CD4-positive, alpha-beta T cell (primary cell): Measurements from ENCODE around the gene ASCC2. TPM values are rescaled to one million over a fixed set of nuclear protein-coding genes. Genes with fewer than 3 reads are reported as not detected.

Experiments used
- ATAC-seq: fragments of 200-7000 bp; cut with Tn5 transposase; one replicate; pipeline ENCODE4 v1.10.0; 2022; ENCODE audit warnings: mild to moderate bottlenecking; ENCODE audit not compliant: poor library complexity
- CTCF ChIA-PET: fragments of 350-600 bp; sonication (Branson Sonifier 250); formaldehyde crosslinking; loops from one replicate; lab custom pipeline; 2021; ENCODE audit warnings: antibody characterized with exemption, inconsistent platforms; lab: Charles Lee
- POLR2A ChIA-PET: fragments of 350-600 bp; sonication (Branson Sonifier 250); formaldehyde crosslinking; loops from one replicate; lab custom pipeline; 2021; ENCODE audit warnings: antibody characterized with exemption, inconsistent platforms; lab: Charles Lee
- DNase-seq, 14 experiments: peaks; one replicate each; pipeline ENCODE4 v3.0.0-alpha.2; 2013 to 2020; ENCODE audit warnings: mixed read lengths in 2 of 14
- H3K27ac ChIP-seq, 2 donors: one replicate each; pipeline versions ENCODE4 v1.5.1 to v1.7.0; 2013; ENCODE audit warnings: low read length in 2 of 2, low read depth in 1 of 2, mild to moderate bottlenecking in 1 of 2
- H3K27me3 ChIP-seq, 2 experiments: 1 replicate in 1 of 2; 2 replicates in 1 of 2; pipeline versions ENCODE4 v1.6.1 to v1.7.0; 2013; ENCODE audit warnings: low read length in 2 of 2, control low read depth in 1 of 2, mild to moderate bottlenecking in 1 of 2, moderate library complexity in 1 of 2; ENCODE audit not compliant: insufficient read depth in 2 of 2, control insufficient read depth in 1 of 2
- H3K36me3 ChIP-seq: one replicate; pipeline ENCODE4 v1.6.1; 2013; ENCODE audit warnings: low read length, control low read depth; ENCODE audit not compliant: insufficient read depth
- H3K4me1 ChIP-seq: one replicate; pipeline ENCODE4 v1.6.1; 2013; ENCODE audit warnings: low read length, control low read depth; ENCODE audit not compliant: insufficient read depth
- H3K4me3 ChIP-seq: one replicate; pipeline ENCODE4 v1.5.1; 2013; ENCODE audit warnings: mild to moderate bottlenecking, low read length, moderate library complexity
- H3K9me3 ChIP-seq, 2 experiments: 1 replicate in 1 of 2; 2 replicates in 1 of 2; pipeline versions ENCODE4 v1.6.1 to v1.7.0; 2013; ENCODE audit warnings: low read length in 2 of 2, mild to moderate bottlenecking in 2 of 2, control low read depth in 1 of 2, moderate library complexity in 1 of 2; ENCODE audit not compliant: control insufficient read depth in 1 of 2, insufficient read depth in 1 of 2
- H3K27ac Mint-ChIP-seq: one replicate; pipeline ENCODE4 v1.8.0; 2020; ENCODE audit warnings: mixed read lengths
- H3K27me3 Mint-ChIP-seq: one replicate; pipeline ENCODE4 v1.8.0; 2021; ENCODE audit warnings: mixed read lengths
- H3K36me3 Mint-ChIP-seq: one replicate; pipeline ENCODE4 v1.8.0; 2021; ENCODE audit warnings: low read depth, mixed read lengths
- H3K4me1 Mint-ChIP-seq: one replicate; pipeline ENCODE4 v1.8.0; 2021; ENCODE audit warnings: low read depth, mixed read lengths
- H3K4me3 Mint-ChIP-seq: one replicate; pipeline ENCODE4 v1.8.0; 2020; ENCODE audit warnings: mild to moderate bottlenecking, mixed read lengths
- H3K9me3 Mint-ChIP-seq: one replicate; pipeline ENCODE4 v1.8.0; 2020; ENCODE audit warnings: mixed read lengths
- intact Hi-C, 2 experiments: fragments of 100-400 bp; cut with DNase I in 1 of 2; cut with micrococcal nuclease in 1 of 2; formaldehyde crosslinking; loops; one replicate each; pipeline versions ENCODE4 v1.15.1 to v1.9.0; 2023 to 2025; cut with DNase I, micrococcal nuclease
- total RNA-seq, 174 experiments: library from RNA in 2 of 174; stranded (reverse) in 2 of 174; gene quantifications; one replicate each; pipeline ENCODE4 v1.2.3 and lab custom pipeline; 2021 to 2026
- TF ChIP-seq, protein P1 (sequence below): fragments of 200-600 bp; IDR thresholded peaks from one replicate; pipeline ENCODE4 v1.8.0; 2022; ENCODE audit warnings: antibody characterized with exemption, mild to moderate bottlenecking

Gene ASCC2
- total RNA-seq, 2 experiments from 2014 or later = 67.1 to 68.3 TPM

GRCh38 chr22:29877620-29878019 lies 39.5 kb upstream of the ASCC2 start:
- H3K4me3 ChIP-seq = no peak overlapping the region
- TF ChIP-seq, protein P1, sequence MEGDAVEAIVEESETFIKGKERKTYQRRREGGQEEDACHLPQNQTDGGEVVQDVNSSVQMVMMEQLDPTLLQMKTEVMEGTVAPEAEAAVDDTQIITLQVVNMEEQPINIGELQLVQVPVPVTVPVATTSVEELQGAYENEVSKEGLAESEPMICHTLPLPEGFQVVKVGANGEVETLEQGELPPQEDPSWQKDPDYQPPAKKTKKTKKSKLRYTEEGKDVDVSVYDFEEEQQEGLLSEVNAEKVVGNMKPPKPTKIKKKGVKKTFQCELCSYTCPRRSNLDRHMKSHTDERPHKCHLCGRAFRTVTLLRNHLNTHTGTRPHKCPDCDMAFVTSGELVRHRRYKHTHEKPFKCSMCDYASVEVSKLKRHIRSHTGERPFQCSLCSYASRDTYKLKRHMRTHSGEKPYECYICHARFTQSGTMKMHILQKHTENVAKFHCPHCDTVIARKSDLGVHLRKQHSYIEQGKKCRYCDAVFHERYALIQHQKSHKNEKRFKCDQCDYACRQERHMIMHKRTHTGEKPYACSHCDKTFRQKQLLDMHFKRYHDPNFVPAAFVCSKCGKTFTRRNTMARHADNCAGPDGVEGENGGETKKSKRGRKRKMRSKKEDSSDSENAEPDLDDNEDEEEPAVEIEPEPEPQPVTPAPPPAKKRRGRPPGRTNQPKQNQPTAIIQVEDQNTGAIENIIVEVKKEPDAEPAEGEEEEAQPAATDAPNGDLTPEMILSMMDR = no peak
- no peaks in the 10 kb centered on the region for H3K27me3 Mint-ChIP-seq
- no peak overlapping the region for H3K27ac Mint-ChIP-seq
- no peak for ATAC-seq
- H3K4me1 ChIP-seq = peaks cover 4% of the 10 kb centered on the region
- H3K4me1 Mint-ChIP-seq = no peaks in the 10 kb centered on the region
- intact Hi-C loops = no loop called here
- CTCF ChIA-PET = interaction anchor here (0.7 kb wide), 1 partner anchor 564 kb away, joined by 3 read pairs; no protein-coding TSS in a partner anchor
- no peaks in the 10 kb centered on the region for H3K27me3 ChIP-seq
- DNase-seq = no peak
- no peaks in the 10 kb centered on the region for H3K9me3 ChIP-seq
- no peak overlapping the region for H3K4me3 Mint-ChIP-seq
- no peak overlapping the region for H3K27ac ChIP-seq
- H3K9me3 Mint-ChIP-seq = no peaks in the 10 kb centered on the region
- POLR2A ChIA-PET = no interaction called here
- no peaks in the 10 kb centered on the region for H3K36me3 Mint-ChIP-seq
- H3K36me3 ChIP-seq = no peaks in the 10 kb centered on the region

DNA sequence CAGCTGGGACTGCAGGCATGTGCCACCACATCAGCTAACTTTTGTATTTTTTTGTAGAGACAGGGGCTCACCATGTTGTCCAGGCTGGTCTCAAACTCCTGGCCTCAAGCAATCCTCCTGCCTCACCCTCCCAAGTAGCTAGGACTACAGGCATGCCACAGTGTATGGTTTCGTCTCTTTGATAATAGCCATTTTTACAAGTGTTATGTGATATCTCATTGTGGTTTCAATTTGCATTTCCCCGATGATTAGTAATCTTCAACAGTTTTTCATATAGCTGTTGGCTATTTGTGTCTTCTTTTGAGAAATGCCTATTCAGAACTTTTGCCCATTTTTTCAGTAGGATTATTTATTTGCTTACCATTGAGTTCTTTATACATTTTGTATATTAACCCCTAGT lies 35.9 kb upstream of the ASCC2 start:
- ChIA-PET CTCF (no interaction called here), POLR2A (interaction anchor here (0.5 to 1.3 kb wide), 2 partner anchors 10 to 377 kb away, joined by 3 to 4 read pairs; no protein-coding TSS in a partner anchor)
- no peaks in the 10 kb centered on the region for H3K27me3 ChIP-seq
- H3K36me3 ChIP-seq = no peaks in the 10 kb centered on the region
- H3K4me1 Mint-ChIP-seq = peaks cover 6% of the 10 kb centered on the region
- no peaks in the 10 kb centered on the region for H3K27me3 Mint-ChIP-seq
- no peak overlapping the region for H3K27ac Mint-ChIP-seq
- no peak overlapping the region for H3K4me3 Mint-ChIP-seq
- no peaks in the 10 kb centered on the region for H3K9me3 Mint-ChIP-seq
- peaks cover 6% of the 10 kb centered on the region for H3K4me1 ChIP-seq
- no peak overlapping the region for H3K27ac ChIP-seq
- no peak for DNase-seq
- no peaks in the 10 kb centered on the region for H3K9me3 ChIP-seq
- no peak for ATAC-seq
- H3K4me3 ChIP-seq = no peak overlapping the region
- intact Hi-C loops = no loop called here
- TF ChIP-seq, protein P1 = no peak
- H3K36me3 Mint-ChIP-seq = no peaks in the 10 kb centered on the region

DNA sequence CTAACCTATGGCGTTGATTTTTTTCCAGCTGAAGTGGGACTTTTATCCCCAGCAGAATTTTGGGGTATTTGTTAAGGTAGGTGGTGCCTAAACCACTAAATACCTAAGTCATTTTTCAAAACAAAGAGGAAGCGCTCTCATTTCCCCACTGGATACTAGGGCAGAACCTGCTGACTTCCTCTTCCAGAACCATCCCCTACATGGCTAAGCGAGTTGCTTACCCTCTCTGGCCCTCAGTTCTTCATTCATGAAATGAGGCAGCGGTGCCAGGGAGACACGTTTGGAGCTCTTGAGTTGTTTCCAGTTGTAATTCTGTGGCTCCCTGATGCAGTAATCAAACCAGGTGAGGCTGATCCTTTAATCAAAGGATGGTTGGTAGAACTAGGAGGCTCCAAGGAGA lies 34.9 kb upstream of the ASCC2 start:
- peak in 3 of 14 experiments; percentile 5 to 25 (median 24) for DNase-seq
- POLR2A ChIA-PET = no interaction called here
- H3K27me3 Mint-ChIP-seq = no peaks in the 10 kb centered on the region

More for the DNA sequence above, 34.9 kb upstream of the ASCC2 start:
- Mint-ChIP-seq H3K27ac (no peak overlapping the region), H3K36me3 (no peaks in the 10 kb centered on the region), H3K4me3 (no peak overlapping the region), H3K9me3 (no peaks in the 10 kb centered on the region), H3K4me1 (peaks cover 6% of the 10 kb centered on the region)
- CTCF ChIA-PET = no interaction called here
- H3K4me3 ChIP-seq = no peak overlapping the region
- H3K9me3 ChIP-seq = no peaks in the 10 kb centered on the region
- H3K4me1 ChIP-seq = peaks cover 6% of the 10 kb centered on the region
- ATAC-seq = no peak
- H3K27ac ChIP-seq = no peak overlapping the region
- TF ChIP-seq, protein P1 = no peak
- no peaks in the 10 kb centered on the region for H3K27me3 ChIP-seq
- intact Hi-C loops = no loop called here
- H3K36me3 ChIP-seq = no peaks in the 10 kb centered on the region
